ENCODE results near the gene ABL2.

GRCh38 chr1:179278920-179279319 lies 49.4 kb upstream of the ABL2 start:
- no peak for TF ChIP-seq POLR2A (IDR thresholded peaks at IDR 0.05; ENCODE audit: low read depth, low read length)
- no peak for TF ChIP-seq POLR2AphosphoS5 (IDR thresholded peaks at IDR 0.05; ENCODE audit: low read depth, low read length)
- no peak for TF ChIP-seq TAF1 (IDR thresholded peaks at IDR 0.05; ENCODE audit: low read depth, low read length)
- no peak for TF ChIP-seq POU2F2 (IDR thresholded peaks at IDR 0.05; ENCODE audit: low read depth, low read length)
- no peak for TF ChIP-seq SPI1 (IDR thresholded peaks at IDR 0.05; ENCODE audit: low read depth, low read length)
- TF ChIP-seq PAX5 (IDR thresholded peaks at IDR 0.05; ENCODE audit: insufficient read depth, low read length, severe bottlenecking): no peak

All from GM12891 (cell line).